Caco-2 (cell line): ENCODE measurements around the gene PAQR7. TPM values are rescaled to one million over a fixed set of nuclear protein-coding genes. Genes with fewer than 3 reads are reported as not detected.

Experiments
- BruUV-seq: library from RNA; stranded (reverse); fragments of 400-500 nt; replicated peaks from 2 replicates; lab custom pipeline; 2021; lab: Mats Ljungman, UMichigan
- CTCF ChIA-PET: fragments of 300-600 bp; sonication (Branson Sonifier 250); formaldehyde crosslinking; loops from one replicate; lab custom pipeline; 2022; ENCODE audit warnings: antibody characterized with exemption; lab: Charles Lee
- POLR2A ChIA-PET: fragments of 300-600 bp; sonication (Branson Sonifier 250); formaldehyde crosslinking; loops from one replicate; lab custom pipeline; 2022; ENCODE audit warnings: antibody characterized with exemption; lab: Charles Lee
- DNase-seq, 2 experiments: peaks; one replicate each; pipeline versions ENCODE4 v3.0.0 to v3.0.0-alpha.2; 2020 to 2022
- H3K27me3 ChIP-seq: replicated peaks from 2 replicates; pipeline ENCODE4 v1.6.0; 2011; ENCODE audit warnings: low read length; ENCODE audit not compliant: control insufficient read depth, insufficient read depth
- H3K36me3 ChIP-seq: 2 replicates; pipeline ENCODE4 v1.5.1; 2011; ENCODE audit warnings: low read length; ENCODE audit not compliant: control insufficient read depth, insufficient read depth
- H3K4me1 ChIP-seq: fragments of 250-450 bp; sonication (Bioruptor Pico); 2 replicates; pipeline ENCODE4 v1.5.1; 2020; ENCODE audit warnings: mild to moderate bottlenecking
- H3K4me3 ChIP-seq: 2 replicates; pipeline ENCODE4 v1.5.1; 2011; ENCODE audit warnings: low read depth, mild to moderate bottlenecking, control low read depth, low read length
- H3K9me3 ChIP-seq: fragments of 250-450 bp; sonication (Bioruptor Pico); 2 replicates; pipeline ENCODE4 v1.5.1; 2020; ENCODE audit warnings: mild to moderate bottlenecking, moderate library complexity
- H3K27ac Mint-ChIP-seq: one replicate; pipeline ENCODE4 v1.8.0; 2022; ENCODE audit warnings: mixed read lengths; ENCODE audit not compliant: unreplicated experiment
- H3K27me3 Mint-ChIP-seq: one replicate; pipeline ENCODE4 v1.8.0; 2022; ENCODE audit warnings: mixed read lengths; ENCODE audit not compliant: insufficient read depth, unreplicated experiment
- H3K36me3 Mint-ChIP-seq: one replicate; pipeline ENCODE4 v1.8.0; 2022; ENCODE audit warnings: mild to moderate bottlenecking, mixed read lengths; ENCODE audit not compliant: insufficient read depth, unreplicated experiment
- H3K4me1 Mint-ChIP-seq: one replicate; pipeline ENCODE4 v1.8.0; 2022; ENCODE audit warnings: low read depth, mixed read lengths; ENCODE audit not compliant: unreplicated experiment
- H3K4me3 Mint-ChIP-seq: one replicate; pipeline ENCODE4 v1.8.0; 2022; ENCODE audit warnings: mild to moderate bottlenecking, moderate library complexity, mixed read lengths; ENCODE audit not compliant: unreplicated experiment
- H3K9me3 Mint-ChIP-seq: one replicate; pipeline ENCODE4 v1.8.0; 2022; ENCODE audit warnings: mixed read lengths; ENCODE audit not compliant: unreplicated experiment
- intact Hi-C: fragments of 100-400 bp; cut with micrococcal nuclease; formaldehyde crosslinking; loops from one replicate; pipeline ENCODE4 v1.10.0; 2022; ENCODE audit not compliant: unreplicated experiment
- total RNA-seq: library from RNA; stranded (reverse); gene quantifications from 2 replicates; pipeline ENCODE4 v1.2.3, GENCODE V29; 2022
- TF ChIP-seq, protein P1 (sequence below), 2 experiments: fragments of 200-600 bp in 1 of 2; IDR thresholded peaks; 1 replicate in 1 of 2; 2 replicates in 1 of 2; pipeline versions ENCODE4 v1.5.1 to v1.8.0; 2011 to 2022; ENCODE audit warnings: antibody characterized with exemption in 1 of 2, control low read depth in 1 of 2, inconsistent platforms in 1 of 2, low read depth in 1 of 2, low read length in 1 of 2, mild to moderate bottlenecking in 1 of 2, moderate library complexity in 1 of 2; ENCODE audit not compliant: insufficient read depth in 1 of 2, severe bottlenecking in 1 of 2, unreplicated experiment in 1 of 2

The PAQR7 gene
- total RNA-seq, 1 experiment from 2014 or later: 22.3 TPM

- Histone ChIP-seq H3K27me3 (no peaks in the 10 kb centered on the region), H3K4me1 (peaks cover 36% of the 10 kb centered on the region), H3K9me3 (no peaks in the 10 kb centered on the region), H3K36me3 (no peaks in the 10 kb centered on the region), H3K4me3 (no peak overlapping the region)
- Mint-ChIP-seq H3K4me3 (no peak overlapping the region), H3K27me3 (no peaks in the 10 kb centered on the region), H3K36me3 (peaks cover 3% of the 10 kb centered on the region), H3K9me3 (no peaks in the 10 kb centered on the region), H3K4me1 (peaks cover 26% of the 10 kb centered on the region), H3K27ac (peak overlapping the region; percentile 73)
- DNase-seq: no peak
- BruUV-seq: no TSS peak
- CTCF ChIA-PET: no interaction called here
- intact Hi-C loops: no loop called here
- POLR2A ChIA-PET: no interaction called here
- TF ChIP-seq, protein P1, sequence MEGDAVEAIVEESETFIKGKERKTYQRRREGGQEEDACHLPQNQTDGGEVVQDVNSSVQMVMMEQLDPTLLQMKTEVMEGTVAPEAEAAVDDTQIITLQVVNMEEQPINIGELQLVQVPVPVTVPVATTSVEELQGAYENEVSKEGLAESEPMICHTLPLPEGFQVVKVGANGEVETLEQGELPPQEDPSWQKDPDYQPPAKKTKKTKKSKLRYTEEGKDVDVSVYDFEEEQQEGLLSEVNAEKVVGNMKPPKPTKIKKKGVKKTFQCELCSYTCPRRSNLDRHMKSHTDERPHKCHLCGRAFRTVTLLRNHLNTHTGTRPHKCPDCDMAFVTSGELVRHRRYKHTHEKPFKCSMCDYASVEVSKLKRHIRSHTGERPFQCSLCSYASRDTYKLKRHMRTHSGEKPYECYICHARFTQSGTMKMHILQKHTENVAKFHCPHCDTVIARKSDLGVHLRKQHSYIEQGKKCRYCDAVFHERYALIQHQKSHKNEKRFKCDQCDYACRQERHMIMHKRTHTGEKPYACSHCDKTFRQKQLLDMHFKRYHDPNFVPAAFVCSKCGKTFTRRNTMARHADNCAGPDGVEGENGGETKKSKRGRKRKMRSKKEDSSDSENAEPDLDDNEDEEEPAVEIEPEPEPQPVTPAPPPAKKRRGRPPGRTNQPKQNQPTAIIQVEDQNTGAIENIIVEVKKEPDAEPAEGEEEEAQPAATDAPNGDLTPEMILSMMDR (IDR thresholded peaks at IDR 0.05; ENCODE audit: insufficient read depth in 1 of 2, low read depth in 1 of 2, low read length in 1 of 2, severe bottlenecking in 1 of 2, unreplicated experiment in 1 of 2): no peak
Measured at GRCh38 chr1:25880518-25880917, 5.0 kb upstream of the PAQR7 start.

DNA sequence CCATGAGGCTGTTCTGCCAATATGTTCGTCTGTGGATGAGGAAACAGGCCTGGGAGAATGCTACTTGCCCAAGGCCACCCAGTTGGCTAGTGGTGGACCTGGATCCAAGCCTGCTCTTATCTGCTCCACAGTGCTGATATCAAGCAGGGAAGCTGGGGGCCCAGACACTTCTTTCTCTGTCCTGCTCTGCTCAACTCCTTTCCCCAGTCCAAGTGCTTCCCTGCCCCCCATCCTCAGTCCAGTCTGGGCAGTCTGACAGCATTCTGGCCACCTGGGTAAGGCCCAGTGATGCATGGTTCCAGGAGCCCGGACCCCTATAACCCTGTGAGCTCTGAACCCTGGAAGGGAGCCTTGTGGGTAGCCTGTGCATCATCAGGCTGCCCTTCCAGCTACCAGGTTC is 4.2 kb upstream of the PAQR7 start:
- H3K27ac Mint-ChIP-seq: peak overlapping the region; percentile 73
- H3K36me3 ChIP-seq: no peaks in the 10 kb centered on the region
- no peaks in the 10 kb centered on the region for H3K27me3 Mint-ChIP-seq
- peak in 1 of 2 experiments; percentile 46 for DNase-seq
- no peaks in the 10 kb centered on the region for H3K9me3 Mint-ChIP-seq
- ChIA-PET POLR2A (no interaction called here), CTCF (interaction anchor here (0.8 kb wide), 1 partner anchor 16 kb away, joined by 4 read pairs; no protein-coding TSS in a partner anchor)
- H3K4me3 ChIP-seq: no peak overlapping the region
- BruUV-seq: no TSS peak
- no peaks in the 10 kb centered on the region for H3K36me3 Mint-ChIP-seq
- H3K4me1 ChIP-seq: peaks cover 31% of the 10 kb centered on the region
- H3K4me1 Mint-ChIP-seq: peaks cover 22% of the 10 kb centered on the region
- intact Hi-C loops: no loop called here
- H3K9me3 ChIP-seq: no peaks in the 10 kb centered on the region
- H3K4me3 Mint-ChIP-seq: no peak overlapping the region
- H3K27me3 ChIP-seq: no peaks in the 10 kb centered on the region
- TF ChIP-seq, protein P1 (IDR thresholded peaks at IDR 0.05; ENCODE audit: insufficient read depth in 1 of 2, low read depth in 1 of 2, low read length in 1 of 2, severe bottlenecking in 1 of 2, unreplicated experiment in 1 of 2): no peak

DNA sequence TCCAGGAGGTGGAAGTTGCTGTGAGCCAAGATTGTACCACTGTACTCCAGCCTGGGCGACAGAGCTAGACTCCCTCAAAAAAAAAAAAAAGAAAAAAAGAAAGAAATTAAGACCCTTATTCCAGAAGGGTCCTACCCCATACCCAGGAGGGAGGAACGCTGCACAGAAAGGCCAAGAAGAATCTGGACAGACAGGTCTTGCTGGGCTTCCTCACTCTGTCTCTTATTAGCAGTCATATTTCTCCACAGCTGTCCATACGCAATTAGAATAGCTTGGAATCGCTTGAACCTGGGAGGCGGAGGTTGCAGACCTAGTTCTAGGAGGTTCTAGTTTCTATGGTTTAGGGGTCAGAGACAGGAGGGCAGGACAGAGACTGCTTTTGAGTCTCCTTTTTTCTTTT is 3.2 kb upstream of the PAQR7 start:
- CTCF ChIA-PET: interaction anchor here (0.6 to 0.7 kb wide), 2 partner anchors 226 to 261 kb away, joined by 3 read pairs; no protein-coding TSS in a partner anchor
- intact Hi-C loops: no loop called here
- no peaks in the 10 kb centered on the region for H3K9me3 ChIP-seq
- no peak overlapping the region for H3K4me3 Mint-ChIP-seq
- no peaks in the 10 kb centered on the region for H3K27me3 ChIP-seq
- no peaks in the 10 kb centered on the region for H3K9me3 Mint-ChIP-seq
- H3K4me1 Mint-ChIP-seq: peaks cover 22% of the 10 kb centered on the region
- H3K4me1 ChIP-seq: peaks cover 35% of the 10 kb centered on the region
- no peaks in the 10 kb centered on the region for H3K36me3 ChIP-seq
- no peak overlapping the region for H3K27ac Mint-ChIP-seq
- no TSS peak for BruUV-seq
- DNase-seq: no peak
- no peaks in the 10 kb centered on the region for H3K36me3 Mint-ChIP-seq
- H3K27me3 Mint-ChIP-seq: no peaks in the 10 kb centered on the region
- H3K4me3 ChIP-seq: no peak overlapping the region
- TF ChIP-seq, protein P1 (IDR thresholded peaks at IDR 0.05; ENCODE audit: insufficient read depth in 1 of 2, low read depth in 1 of 2, low read length in 1 of 2, severe bottlenecking in 1 of 2, unreplicated experiment in 1 of 2): no peak
- POLR2A ChIA-PET: interaction anchor here (0.7 kb wide), 1 partner anchor 167 kb away, joined by 4 read pairs; the partner anchor contains the start of gene SLC30A2
